SIG-M5 (cell line): Measurements from ENCODE around the gene STEAP3.

Source experiments
- DNase-seq: peaks from one replicate; lab custom pipeline; 2025; lab: John Stamatoyannopoulos, UW

The STEAP3 gene

GRCh38 chr2:119246884-119247843, 23.5 kb downstream of the STEAP3 start:
- DNase-seq: no peak

- no peak for DNase-seq
Observed at GRCh38 chr2:119247844-119248271, 24.2 kb downstream of the STEAP3 start.

GRCh38 chr2:119248311-119248710, 24.7 kb downstream of the STEAP3 start:
- DNase-seq: no peak

- no peak for DNase-seq
Observed at GRCh38 chr2:119248751-119249150, 25.1 kb downstream of the STEAP3 start.

- no peak for DNase-seq
Observed at GRCh38 chr2:119249311-119249710, 25.7 kb downstream of the STEAP3 start.

- no peak for DNase-seq
Observed at GRCh38 chr2:119249855-119250717, 26.5 kb downstream of the STEAP3 start.

- no peak for DNase-seq
Observed at GRCh38 chr2:119250718-119251290, 27.2 kb downstream of the STEAP3 start.

GRCh38 chr2:119251652-119252051, 28.0 kb downstream of the STEAP3 start:
- no peak for DNase-seq

GRCh38 chr2:119252186-119253113, 28.8 kb downstream of the STEAP3 start:
- DNase-seq: no peak

- DNase-seq: no peak
Observed at GRCh38 chr2:119253114-119253702, 29.6 kb downstream of the STEAP3 start.

- no peak for DNase-seq
Observed at GRCh38 chr2:119253760-119254600, 30.3 kb downstream of the STEAP3 start.

GRCh38 chr2:119254601-119255080, 31.0 kb downstream of the STEAP3 start:
- DNase-seq: no peak

GRCh38 chr2:119255760-119256581, 32.3 kb downstream of the STEAP3 start:
- DNase-seq: no peak

GRCh38 chr2:119256582-119256921, 32.9 kb downstream of the STEAP3 start:
- DNase-seq: no peak

- no peak for DNase-seq
Observed at GRCh38 chr2:119257198-119257597, 33.6 kb downstream of the STEAP3 start.

GRCh38 chr2:119259296-119259860, 35.7 kb downstream of the STEAP3 start:
- DNase-seq: no peak

GRCh38 chr2:119260646-119261492, 37.2 kb downstream of the STEAP3 start:
- DNase-seq: no peak
